Inflammatory macrophage (primary cell): ENCODE measurements around the gene BAIAP2L2.
"Not testable (repeated sequence)": the region's sequence is repeated elsewhere in the genome, so short reads cannot be mapped to it uniquely, and the experiment has no call there.

Experiments
- DNase-seq, 2 donors: peaks; one replicate each; pipeline ENCODE4 v3.0.0-alpha.2; 2020 to 2022

Gene BAIAP2L2

DNA sequence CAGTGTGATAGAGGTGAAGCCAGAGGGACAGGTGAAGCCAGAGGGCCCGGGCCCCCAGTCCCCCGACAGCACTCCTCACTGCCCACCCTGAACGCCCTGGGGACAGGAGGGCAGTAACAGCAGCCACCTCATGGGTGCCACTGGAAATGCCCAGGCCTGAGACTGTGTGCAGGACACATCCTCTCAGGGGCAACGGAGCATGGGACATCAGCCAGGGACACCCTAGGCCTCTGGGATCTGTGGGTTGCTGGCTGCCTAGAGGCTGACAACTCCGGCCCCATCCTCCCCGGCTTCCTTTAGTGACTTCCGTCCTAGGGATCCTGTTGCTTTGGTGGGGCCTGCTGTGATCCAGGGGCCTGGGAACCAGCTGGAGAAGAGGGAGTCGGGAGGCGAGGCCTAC is 17.4 kb upstream of the BAIAP2L2 start:
- no peak for DNase-seq

DNA sequence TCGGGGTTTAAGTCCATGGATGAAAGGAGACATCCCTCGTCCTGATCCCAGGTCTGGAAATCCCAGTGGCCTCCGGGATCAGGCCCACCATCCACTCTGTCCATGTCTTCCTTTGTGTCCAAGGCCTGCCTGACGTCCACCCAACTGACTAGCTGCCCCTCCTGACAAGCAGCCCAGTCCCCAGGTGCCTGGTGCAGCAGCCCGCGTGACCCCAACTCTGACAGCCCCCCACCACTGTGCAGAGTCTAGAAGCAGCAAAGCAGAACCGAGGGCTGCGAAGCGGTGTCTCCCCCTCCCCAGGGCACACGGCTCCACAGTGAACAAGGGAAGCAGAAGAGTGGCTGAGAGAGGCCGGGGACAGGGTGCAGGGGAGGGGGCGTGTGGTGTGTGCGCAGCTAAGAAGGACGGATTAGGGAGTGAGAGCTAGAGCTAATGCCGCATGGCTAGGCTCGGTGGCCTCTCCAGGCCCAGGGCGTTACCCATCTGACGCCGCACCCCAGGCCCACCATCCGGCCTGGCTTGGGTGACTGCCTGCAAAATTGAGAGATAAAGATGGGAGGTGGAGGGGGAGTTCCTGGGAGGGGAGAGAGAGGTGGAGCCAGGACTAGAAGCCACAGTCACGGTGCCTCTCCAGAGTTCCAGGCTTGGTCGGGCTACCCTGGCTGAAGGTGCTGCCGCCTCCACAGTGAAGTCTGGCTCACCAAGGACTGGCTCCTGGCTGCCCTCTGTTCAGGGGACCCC is 16.6 kb upstream of the BAIAP2L2 start:
- no peak for DNase-seq

DNA sequence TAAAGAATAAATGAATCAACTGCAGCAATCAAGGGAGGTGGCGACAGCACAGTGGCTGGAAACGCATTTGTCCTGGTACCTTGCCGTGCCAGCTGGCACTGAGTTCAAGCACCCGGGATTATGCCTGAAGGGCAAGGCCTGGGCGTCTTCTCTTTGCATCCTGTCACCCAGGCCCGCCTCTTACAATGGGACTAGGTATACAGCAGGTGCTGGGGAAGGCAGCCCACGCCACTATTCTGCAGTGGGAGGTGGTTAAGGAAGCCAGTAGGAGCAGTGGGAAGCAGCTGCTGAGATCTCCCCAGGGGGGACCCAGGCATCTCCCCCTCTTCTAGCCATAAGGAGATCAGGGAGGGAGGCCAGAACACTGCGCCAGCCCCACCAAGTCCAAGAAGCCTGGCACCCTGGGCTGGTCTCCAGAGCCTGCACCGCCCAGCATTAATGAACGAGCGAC is 15.3 kb upstream of the BAIAP2L2 start:
- no peak for DNase-seq

DNA sequence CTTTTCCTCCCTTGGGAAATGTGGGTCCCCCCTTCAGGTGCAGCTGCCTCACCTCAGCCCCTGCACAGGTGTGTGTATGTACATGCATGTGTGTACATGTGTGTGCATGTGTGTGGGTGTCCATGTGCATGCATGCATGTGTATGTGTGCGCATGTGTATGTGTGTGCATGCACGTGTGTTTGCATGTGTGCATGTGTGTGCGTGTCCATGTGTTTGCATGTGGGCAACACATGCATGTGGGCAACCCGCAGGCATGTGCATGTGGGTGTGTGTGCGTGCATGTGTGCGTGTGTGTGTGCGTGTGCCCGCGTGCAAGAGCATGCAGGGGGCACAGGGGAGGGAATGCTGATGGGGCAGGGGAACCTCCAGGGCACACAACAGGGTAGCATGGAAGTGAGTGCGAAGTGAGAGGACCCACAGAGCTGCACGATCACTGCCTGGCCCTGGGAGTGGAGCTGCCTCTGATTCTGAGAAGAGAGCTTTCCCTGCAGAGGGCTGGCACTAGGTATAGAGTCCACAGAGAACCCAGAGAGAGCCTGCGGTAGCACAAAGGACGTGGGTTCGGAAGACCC is 14.6 kb upstream of the BAIAP2L2 start:
- DNase-seq: no peak

DNA sequence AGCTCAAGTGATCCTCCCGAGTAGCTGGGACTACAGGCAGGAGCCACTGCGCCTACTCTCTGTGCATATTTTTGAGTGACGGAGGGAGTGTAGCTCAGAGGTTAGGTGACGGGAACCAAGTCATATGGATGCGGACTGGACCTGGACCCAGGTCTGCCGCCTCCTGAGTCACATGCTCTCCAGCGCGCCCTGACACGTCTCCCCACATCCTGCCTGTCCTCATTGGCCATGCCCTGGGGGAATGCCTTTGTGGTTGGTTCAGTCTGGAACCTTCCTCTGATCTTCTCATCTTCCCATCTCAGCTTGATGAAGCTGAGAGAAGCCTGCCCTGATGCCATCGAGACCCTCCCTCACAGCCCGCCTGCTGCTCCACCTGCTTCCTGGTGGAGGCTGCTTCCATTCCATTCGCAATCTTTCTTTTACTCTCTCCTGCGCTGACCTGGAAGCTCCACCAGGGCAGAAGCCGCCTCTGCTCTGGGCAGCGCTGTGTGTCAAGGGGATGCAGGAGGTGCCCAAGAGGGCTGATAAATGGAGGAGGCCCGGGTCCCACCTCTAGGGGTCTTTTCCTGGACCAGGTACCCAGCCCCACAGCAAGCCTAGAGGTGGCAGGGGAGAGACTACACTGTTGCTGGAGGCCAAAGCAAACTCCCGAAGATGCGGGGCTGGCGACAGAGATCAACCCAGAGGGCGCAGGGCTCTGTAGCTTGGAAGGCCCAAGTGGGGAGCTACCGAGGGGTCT is 13.9 kb upstream of the BAIAP2L2 start:
- DNase-seq: no peak

DNA sequence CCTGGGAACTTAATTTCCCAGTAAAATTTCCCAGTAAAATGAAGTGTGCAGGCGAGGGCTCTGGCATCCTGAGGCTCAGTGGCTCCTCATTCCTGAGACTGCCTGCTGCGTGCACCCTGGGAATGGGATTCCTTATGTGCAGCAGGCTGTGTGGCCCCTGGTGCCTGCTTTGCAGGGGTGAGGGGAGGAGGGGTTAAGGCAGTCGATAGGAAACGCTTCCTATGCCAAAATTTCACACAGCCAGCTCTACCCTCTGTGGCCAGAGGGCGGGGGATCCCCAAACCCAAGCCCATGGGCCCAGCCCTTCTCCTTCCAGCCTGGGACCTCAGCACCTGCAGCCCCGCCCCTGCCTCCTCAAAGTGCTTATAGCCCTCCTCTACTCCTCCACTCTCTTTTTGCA is 12.1 kb upstream of the BAIAP2L2 start:
- no peak for DNase-seq

DNA sequence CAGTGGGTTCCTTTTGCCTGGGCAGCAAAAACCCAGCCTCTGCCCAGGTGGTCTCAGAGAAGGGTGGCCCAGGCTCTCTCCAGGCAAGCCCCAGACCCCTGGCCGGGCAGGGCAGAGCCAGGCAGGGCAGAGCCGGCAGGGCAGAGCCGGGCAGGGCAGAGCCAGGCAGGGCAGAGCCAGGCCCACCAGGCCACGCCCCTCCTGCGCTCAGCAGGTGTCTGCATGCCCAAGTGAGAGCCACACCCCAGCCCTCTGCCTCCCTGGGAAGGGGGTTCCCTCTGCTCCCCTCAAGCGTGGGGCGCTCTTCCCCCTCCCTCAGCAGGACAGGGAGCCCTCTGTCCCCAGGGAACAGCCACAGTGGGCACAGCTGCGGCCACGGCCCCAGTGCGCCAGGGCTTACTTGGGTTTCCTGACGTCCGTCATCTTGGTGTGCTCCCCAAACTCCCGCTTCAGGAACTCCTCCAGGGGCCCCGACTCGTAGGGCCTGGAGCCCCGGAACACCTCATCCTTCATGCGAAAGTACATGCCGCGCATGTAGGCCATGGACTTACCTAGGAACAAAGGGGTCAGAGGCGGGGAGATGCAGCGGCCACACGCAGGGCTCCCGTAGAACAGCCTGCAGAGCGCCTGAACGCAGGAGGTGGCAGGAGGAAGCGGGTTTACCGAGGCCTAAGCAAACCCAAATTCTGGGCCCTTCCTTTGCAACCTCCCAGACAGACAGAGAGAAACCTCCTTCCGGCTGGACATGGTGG is 10.1 kb upstream of the BAIAP2L2 start:
- DNase-seq: no peak

DNA sequence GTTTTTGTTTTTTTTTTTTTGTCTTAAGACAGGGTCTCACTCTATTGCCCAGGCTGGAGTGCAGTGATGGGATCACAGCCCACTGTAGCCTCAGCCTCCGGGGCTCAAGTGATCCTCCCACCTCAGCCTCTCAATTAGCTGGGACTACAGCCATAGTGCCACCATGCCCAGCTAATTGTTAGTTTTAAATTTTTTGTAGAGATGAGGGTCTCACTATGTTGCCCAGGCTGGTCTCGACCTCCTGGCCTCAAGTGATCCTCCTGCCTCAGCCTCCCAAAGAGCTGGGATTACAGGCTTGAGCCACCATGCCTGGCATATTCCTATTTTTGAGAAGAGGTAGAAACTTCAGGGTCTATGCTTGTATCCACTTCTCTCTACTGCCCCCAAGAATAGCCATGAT is 8.3 kb upstream of the BAIAP2L2 start:
- DNase-seq: not testable (repeated sequence)

DNA sequence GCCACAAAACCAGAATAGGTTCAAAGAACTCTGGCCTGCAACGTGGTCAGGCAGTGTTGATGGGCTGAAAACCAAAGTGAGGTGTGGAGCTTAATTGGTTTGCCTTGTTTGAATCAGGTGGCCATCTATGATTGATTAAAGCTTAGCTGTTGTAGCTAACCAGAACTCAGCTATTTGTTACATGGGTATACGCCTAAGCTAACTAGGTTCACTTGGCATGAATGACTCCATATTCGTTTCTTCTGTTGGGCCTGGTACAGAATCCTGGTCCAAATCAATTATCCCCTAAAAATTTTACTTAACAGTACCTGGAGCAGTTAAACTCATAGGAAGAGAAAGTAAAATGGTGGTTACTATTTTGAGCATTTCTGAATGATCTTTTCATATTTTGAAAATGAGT is 7.7 kb upstream of the BAIAP2L2 start:
- DNase-seq: no peak

DNA sequence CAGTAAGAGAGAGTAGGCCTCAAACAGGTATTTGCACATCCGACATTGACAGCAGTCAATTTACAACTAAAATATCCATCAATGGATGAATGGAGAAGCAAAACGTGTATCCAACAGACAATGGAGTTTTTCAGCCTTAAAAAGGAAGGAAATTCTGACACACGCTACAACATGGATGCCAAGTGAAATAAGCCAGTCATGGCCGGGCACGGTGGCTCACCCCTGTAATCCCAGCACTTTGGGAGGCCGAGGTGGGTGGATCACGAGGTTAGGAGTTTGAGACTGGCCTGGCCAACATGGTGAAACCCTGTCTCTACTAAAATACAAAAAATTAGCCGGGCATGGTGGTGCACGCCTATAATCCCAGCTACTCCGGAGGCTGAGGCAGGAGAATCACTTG is 7.1 kb upstream of the BAIAP2L2 start:
- not testable (repeated sequence) for DNase-seq

DNA sequence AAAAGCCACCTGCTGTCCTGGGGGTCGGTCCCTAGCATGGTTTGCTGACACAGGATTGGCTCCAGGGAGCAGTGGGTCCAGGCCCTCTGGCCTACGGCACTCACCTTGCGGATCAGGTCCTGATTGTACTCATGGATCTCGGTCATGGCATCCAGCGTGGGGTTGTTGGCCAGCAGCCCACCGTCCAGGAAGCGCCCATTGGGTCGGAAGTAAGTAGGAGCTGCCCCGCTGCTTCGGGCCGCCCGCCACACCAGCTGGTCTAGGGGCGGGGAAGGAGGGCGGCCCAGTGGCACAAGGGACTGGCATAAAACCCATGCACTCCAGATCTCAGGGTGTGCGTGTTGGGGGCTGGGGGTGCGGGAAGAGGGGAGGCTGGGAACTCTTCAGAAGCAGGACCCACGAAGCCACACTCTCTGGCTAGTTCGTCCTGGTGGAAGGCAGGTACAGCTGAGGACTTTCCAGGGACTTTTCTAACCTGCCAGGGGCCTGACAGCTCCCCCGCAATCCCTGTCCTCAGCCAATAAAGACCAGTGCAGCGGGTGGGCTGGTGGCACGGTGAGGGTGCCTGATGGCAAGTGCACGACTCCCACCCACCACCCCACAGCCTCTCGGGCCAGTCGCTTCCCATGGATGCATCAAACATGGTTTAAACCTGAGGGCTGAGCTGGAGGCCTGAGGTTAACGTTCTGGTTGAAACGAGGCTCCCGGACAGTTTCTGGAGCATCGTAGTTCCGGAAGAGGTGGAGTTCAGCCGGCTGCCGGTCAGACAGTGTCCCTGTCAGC is 5.1 kb upstream of the BAIAP2L2 start:
- DNase-seq: no peak

DNA sequence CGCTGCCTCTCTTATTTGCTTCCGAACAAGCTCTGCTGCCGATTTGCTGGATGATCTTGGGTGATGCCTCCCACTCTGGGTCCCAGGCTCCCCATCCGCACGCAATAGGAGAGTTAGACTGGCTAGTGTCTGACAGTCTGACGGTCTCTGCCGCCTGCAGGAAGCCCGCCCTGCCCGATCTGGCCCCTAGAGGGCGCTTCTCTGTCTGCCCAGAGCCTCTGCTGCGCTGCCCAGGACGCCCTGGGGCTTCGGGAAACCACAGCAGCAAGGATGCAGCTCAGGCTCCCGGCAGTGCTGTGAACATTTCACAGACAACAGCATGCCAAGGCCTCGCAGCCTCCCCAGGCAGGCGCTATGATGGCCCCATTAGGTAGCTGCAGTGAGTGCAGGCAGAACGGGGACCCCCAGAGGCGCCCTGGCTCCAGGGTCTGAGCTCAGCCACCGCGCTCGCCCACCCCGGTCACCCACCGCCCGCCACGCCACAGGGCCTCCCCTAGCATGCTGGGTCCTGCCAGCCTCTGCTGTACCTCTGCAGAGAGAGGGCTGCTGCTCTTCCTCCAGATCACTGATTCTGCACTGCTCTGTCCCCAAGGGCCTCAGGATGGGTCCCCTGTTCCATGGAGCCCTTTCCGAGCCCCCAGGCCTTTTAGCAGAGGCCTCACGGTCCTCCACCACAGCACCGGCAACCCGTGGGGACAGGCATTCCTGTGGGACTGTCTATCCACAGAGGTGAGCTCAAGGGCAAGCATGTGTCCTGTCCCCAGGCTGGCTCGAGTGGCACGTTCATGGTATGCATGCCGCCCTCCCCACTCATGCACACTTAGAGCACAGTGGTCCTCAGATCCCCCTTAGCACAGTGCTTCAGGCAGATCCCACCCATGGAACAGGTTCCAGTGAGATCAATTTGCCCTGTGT is 4.3 kb upstream of the BAIAP2L2 start:
- DNase-seq: peak; percentile 82 to 87

DNA sequence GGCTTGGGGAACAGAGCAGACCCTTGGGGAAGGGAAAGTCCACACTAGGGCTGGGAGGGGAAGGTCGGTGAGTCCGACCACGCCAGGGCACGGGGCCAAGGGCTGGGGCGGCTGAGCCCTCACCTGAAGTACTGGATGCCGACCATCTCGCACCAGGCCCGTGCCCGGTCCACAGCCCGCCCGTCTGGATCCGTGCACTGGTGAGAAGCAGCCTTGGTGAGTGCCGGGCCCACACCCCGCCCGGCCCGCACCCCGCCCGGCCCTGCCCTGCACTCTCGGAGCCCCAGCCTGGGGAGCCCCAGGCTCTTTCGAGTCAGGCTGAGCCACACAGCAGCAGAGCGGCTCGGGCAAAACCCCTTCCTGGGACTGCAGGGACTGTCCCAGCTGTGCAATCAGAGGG is 1.9 kb upstream of the BAIAP2L2 start:
- DNase-seq: no peak

DNA sequence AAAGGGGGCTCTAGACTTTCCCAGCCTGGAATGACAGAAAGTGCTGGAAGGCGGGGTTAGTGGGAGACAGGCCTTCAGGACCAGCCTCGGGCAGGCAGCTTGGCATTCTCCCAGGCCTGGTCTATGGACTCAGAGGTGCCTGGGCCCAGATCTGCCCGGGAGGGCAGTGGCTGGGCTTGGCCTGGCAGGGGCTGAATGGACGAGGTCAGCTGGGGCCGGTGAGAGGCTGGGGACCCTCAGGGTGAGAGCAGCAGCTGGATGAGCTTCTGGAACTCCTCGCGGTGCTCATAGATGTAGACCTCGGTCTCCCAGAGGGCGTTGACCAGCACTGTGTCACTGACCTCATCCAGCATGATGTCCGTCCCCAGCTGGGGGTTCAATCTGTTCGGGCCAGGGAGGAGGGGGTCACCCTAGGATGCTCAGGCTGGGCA is 1.5 kb upstream of the BAIAP2L2 start:
- DNase-seq: no peak

DNA sequence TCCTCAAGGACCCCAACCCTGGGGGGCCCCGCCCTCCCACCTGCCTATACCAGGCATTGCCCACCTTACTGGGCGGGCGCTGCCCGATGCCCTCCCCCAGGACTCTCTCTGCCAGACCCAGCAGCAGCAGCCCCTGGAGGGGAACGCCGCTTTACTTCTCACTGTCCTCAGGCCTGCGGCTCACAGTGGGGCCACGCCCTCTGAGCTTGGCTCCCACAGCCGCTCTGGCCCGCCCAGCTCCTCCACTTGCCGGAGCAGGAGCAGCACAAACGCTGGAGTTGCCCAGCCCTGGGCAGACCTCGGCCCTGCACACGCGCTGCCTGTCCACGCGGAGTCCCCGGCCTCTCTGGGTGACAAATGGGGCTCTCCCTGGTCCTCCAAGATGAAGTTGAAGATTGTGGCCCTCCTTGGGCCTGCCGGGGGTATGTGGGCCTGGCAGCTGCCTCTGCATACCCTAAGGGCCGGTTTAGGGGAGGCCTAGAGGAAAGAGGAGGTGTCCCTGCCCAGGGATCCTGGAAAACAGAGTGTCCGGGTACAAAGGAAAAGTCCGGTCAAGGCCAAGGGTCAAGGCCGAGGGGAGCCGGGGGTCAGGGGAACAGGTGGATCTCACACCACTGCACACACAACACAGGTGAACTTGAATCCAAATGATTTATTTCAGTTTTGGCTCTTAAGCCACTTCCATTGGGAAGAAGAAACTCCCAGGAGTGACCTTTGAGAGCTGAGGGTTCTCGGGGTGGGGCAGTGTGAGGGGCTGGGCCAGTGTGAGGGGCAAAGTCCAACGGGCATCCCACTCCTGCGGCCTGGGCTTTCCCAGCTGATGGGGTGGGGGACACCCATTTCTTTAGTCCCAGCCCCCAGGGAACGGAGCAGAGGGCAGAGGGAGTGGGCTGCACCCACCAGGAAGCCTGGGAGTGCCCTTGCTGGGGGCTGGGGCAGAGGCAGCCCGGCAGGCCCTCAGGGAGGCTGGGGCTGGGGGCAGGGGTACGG is 674 bp upstream of the BAIAP2L2 start:
- no peak for DNase-seq

DNA sequence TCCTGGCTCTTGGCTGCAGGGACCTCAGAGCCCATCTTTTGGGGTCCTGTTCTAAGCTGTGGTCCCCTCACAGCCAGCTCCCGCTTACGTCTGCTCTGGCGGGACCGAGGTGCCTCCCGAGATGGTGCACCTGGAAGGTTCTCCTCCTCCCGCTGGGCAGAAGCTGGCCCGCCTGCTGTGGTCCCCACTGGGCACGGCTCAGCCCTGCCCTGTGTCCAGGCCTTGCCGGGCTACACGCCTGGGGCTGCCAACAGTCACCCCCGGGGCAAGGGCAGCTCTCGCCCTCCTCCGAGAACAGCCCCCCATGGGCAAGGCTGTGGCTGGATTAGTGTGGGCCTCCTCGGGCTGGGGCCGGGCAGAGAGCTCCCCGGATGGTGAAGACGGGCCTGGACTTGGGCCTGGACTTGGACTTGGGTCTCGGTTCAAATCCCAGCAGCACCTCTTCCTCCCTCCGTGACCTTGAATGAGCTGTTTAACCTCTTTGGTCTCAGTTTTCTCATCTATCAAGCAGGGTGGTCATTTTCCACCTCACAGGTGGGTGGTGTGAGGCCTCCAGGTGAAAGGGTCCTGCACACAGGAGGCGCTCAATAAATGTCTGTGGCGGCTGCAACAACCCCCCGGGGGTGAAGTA is 998 bp downstream of the BAIAP2L2 start:
- DNase-seq: no peak

DNA sequence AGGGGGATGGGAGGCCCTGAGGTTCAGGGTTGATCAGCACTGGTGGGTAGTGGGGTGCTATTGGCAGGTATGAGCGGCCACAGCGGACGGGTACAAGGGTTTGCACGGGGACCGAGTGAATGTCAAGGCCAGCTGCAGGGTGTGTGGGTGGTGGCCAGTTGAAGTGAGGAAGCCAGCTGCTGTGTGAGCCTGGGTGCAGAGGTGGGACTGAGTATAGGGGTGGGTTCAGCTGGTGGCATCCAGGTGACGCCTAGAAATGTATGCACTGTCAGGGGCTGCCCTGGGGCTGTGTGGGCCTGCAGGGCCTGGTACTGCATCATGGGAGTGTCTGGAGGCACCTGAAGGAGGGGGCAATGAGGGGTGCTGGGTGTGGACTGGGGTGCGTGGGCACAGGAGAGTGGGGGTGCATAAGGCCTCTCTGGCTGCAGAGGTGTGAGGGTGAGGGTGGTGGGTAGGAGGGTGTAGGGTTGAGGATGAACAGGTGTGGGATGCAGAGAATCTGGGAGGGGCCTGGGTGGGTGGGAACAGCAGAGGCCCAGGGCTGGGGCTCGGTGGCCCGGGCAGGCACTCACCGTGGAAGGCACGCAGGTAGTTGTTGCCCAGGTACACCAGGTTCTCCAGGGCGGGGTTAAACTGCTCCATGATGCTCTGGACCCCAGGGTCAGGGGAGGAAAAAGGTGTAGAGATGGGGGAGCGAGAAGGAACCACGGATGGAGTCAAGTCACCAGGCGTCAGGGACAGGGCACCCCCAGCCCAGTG is 1.7 kb downstream of the BAIAP2L2 start:
- DNase-seq: no peak

DNA sequence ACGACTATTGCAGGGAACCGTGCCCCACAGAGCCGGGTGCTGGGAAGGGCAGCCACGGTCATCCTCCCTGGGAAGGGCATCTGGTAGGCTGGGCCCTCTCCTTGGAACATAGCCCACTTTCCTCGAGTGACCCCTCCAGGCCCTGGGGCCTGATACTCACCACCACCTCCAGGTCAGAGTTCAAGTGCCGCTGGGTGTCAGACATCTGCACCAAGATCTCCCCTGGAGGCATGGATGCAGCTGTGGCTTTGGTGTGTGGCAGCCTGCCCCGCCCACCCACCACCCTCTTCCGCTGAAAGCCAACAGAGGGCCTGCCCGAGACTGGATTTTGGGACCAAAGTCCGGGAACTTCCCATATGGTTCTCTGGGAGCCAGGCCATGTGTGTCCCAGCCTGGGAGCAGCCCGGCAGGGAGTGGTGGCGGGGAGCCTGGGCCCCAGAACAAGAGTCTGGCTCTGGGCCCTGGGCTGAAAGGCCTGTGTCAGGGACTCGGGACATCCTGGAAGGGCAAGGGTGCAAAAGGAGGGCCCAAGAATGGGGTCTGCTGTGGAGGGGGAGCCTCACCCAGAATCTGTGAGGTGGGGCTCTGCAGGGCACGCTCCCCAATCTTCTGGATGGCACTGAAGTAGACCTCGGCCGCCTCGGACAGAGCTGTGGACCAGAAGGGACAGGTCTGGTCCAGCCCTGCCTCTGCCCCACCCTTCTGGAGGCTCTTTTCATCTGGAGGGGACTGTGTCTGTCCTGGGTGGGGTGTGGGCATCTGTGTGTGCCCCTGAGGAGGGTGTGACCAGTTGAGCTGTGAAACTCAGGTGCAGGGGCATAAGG is 2.6 kb downstream of the BAIAP2L2 start:
- DNase-seq: no peak
